ENCODE results near the gene REP15. TPM values are rescaled to one million over a fixed set of nuclear protein-coding genes. Genes with fewer than 3 reads are reported as not detected.

The REP15 gene
- total RNA-seq (2021), result 0.26 TPM in 1 of 3 replicates, not detected in the others
- percentile 49 among the genes with signal in this experiment for Bru-seq, nascent RNA
- long read RNA-seq, experiment 1, partial matches to known transcripts, result 0 of 1 reads
- long read RNA-seq, experiment 1, other reads (novel, unspliced or antisense), result 0 of 1 reads
- long read RNA-seq, experiment 2, result 0 reads
- long read RNA-seq, experiment 3, result 0 reads

GRCh38 chr12:27696293-27696652 lies at the start of gene REP15:
Gene REP15, plus strand, starts transcription at chr12:27696447. Its CDS starts 116 bp downstream, at chr12:27696563.
- Mint-ChIP-seq H3K36me3 (0 out of 2 replicates have a peak, but pooled peaks cover 6% of the 10 kb centered on the region), H3K4me3 (no peak within 1 kb of the TSS), H3K9me3 (no peaks in the 10 kb centered on the region), H3K27me3 (ENCODE audit: low read depth) (no peaks in the 10 kb centered on the region), H3K27ac (no peak within 1 kb of the TSS), H3K4me1 (no peaks in the 10 kb centered on the region)
- CTCF ChIA-PET, result interaction anchor here (1.5 kb wide), 1 partner anchor 9 kb away, joined by 5 read pairs; no protein-coding TSS in a partner anchor
- DNase-seq (ENCODE audit: low spot score), result no peak
- TF ChIP-seq E2F1 (CRISPR knock-in tag; IDR thresholded peaks at IDR 0.05), result no peak
- TF ChIP-seq RORB (CRISPR knock-in tag; IDR thresholded peaks at IDR 0.05), result no peak
- TF ChIP-seq, protein P1, sequence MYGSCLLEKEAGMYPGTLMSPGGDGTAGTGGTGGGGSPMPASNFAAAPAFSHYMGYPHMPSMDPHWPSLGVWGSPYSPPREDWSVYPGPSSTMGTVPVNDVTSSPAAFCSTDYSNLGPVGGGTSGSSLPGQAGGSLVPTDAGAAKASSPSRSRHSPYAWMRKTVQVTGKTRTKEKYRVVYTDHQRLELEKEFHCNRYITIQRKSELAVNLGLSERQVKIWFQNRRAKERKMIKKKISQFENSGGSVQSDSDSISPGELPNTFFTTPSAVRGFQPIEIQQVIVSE (CRISPR knock-in tag; IDR thresholded peaks at IDR 0.05; ENCODE audit: borderline replicate concordance), result no peak
- TF ChIP-seq, protein P2, sequence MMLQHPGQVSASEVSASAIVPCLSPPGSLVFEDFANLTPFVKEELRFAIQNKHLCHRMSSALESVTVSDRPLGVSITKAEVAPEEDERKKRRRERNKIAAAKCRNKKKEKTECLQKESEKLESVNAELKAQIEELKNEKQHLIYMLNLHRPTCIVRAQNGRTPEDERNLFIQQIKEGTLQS (CRISPR knock-in tag; conservative IDR thresholded peaks at IDR 0.05), result no peak
- TF ChIP-seq ZNF423 (CRISPR knock-in tag; IDR thresholded peaks at IDR 0.05), result no peak
- TF ChIP-seq MYBL2 (CRISPR knock-in tag; IDR thresholded peaks at IDR 0.05), result no peak
- no peak for TF ChIP-seq ZNF671 (CRISPR knock-in tag; IDR thresholded peaks at IDR 0.05)
- POLR2A ChIA-PET, result no interaction called here
- ATAC-seq, result no peak

GRCh38 chr12:27650011-27650410 lies 46.2 kb upstream of the REP15 start:
- no peaks in the 10 kb centered on the region for H3K27me3 Mint-ChIP-seq (ENCODE audit: low read depth)
- no peak overlapping the region for H3K4me3 Mint-ChIP-seq
- H3K36me3 Mint-ChIP-seq, result no peaks in the 10 kb centered on the region
- no peak for TF ChIP-seq TP53 (CRISPR knock-in tag; IDR thresholded peaks at IDR 0.05)
- TF ChIP-seq ZNF263 (CRISPR knock-in tag; IDR thresholded peaks at IDR 0.05; ENCODE audit: low read depth), result no peak
- TF ChIP-seq ATF6 (CRISPR knock-in tag; IDR thresholded peaks at IDR 0.05), result no peak
- TF ChIP-seq IRF2 (CRISPR knock-in tag; IDR thresholded peaks at IDR 0.05; ENCODE audit: borderline replicate concordance, low read depth), result no peak
- TF ChIP-seq SOX15 (CRISPR knock-in tag; IDR thresholded peaks at IDR 0.05), result no peak
- TF ChIP-seq, protein P3, sequence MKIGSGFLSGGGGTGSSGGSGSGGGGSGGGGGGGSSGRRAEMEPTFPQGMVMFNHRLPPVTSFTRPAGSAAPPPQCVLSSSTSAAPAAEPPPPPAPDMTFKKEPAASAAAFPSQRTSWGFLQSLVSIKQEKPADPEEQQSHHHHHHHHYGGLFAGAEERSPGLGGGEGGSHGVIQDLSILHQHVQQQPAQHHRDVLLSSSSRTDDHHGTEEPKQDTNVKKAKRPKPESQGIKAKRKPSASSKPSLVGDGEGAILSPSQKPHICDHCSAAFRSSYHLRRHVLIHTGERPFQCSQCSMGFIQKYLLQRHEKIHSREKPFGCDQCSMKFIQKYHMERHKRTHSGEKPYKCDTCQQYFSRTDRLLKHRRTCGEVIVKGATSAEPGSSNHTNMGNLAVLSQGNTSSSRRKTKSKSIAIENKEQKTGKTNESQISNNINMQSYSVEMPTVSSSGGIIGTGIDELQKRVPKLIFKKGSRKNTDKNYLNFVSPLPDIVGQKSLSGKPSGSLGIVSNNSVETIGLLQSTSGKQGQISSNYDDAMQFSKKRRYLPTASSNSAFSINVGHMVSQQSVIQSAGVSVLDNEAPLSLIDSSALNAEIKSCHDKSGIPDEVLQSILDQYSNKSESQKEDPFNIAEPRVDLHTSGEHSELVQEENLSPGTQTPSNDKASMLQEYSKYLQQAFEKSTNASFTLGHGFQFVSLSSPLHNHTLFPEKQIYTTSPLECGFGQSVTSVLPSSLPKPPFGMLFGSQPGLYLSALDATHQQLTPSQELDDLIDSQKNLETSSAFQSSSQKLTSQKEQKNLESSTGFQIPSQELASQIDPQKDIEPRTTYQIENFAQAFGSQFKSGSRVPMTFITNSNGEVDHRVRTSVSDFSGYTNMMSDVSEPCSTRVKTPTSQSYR (CRISPR knock-in tag; IDR thresholded peaks at IDR 0.05), result no peak
- TF ChIP-seq GTF2I (CRISPR knock-in tag; conservative IDR thresholded peaks at IDR 0.05), result no peak
- TF ChIP-seq TEAD1 (CRISPR knock-in tag; IDR thresholded peaks at IDR 0.05), result no peak
- no peak for TF ChIP-seq OVOL2 (CRISPR knock-in tag; IDR thresholded peaks at IDR 0.05; ENCODE audit: borderline replicate concordance)
- no peak for TF ChIP-seq JUN (CRISPR knock-in tag; IDR thresholded peaks at IDR 0.05)
- no peak for TF ChIP-seq ELF4 (CRISPR knock-in tag; IDR thresholded peaks at IDR 0.05; ENCODE audit: low read depth)
- TF ChIP-seq MYBL2 (CRISPR knock-in tag; IDR thresholded peaks at IDR 0.05), result no peak
- TF ChIP-seq, protein P2 (CRISPR knock-in tag; conservative IDR thresholded peaks at IDR 0.05), result no peak
- TF ChIP-seq SMAD3 (CRISPR knock-in tag; IDR thresholded peaks at IDR 0.05; ENCODE audit: borderline replicate concordance), result no peak
- TF ChIP-seq ATF2 (CRISPR knock-in tag; IDR thresholded peaks at IDR 0.05; ENCODE audit: borderline replicate concordance, low read depth), result no peak
- TF ChIP-seq MLX (CRISPR knock-in tag; IDR thresholded peaks at IDR 0.05), result no peak
- TF ChIP-seq ZNF416 (CRISPR knock-in tag; IDR thresholded peaks at IDR 0.05), result no peak
- H3K27ac Mint-ChIP-seq, result no peak overlapping the region
- no peaks in the 10 kb centered on the region for H3K4me1 Mint-ChIP-seq
- H3K9me3 Mint-ChIP-seq, result no peaks in the 10 kb centered on the region
- no peak for ATAC-seq
- DNase-seq (ENCODE audit: low spot score), result no peak
- POLR2A ChIA-PET, result no interaction called here
- CTCF ChIA-PET, result no interaction called here

All from WTC11 (cell line).